ENCODE results near the gene AS3MT.
"Not testable (repeated sequence)": the region's sequence is repeated elsewhere in the genome, so short reads cannot be mapped to it uniquely, and the experiment has no call there.

Gene AS3MT

GRCh38 chr10:102831322-102832071 lies 37.8 kb upstream of the AS3MT start:
- TF ChIP-seq CTCF (IDR thresholded peaks at IDR 0.05; ENCODE audit: borderline replicate concordance, insufficient read depth, low read depth, low read length) = no peak
- H3K4me3 ChIP-seq (ENCODE audit: low read depth, low read length) = no peak overlapping the region

- TF ChIP-seq CTCF (IDR thresholded peaks at IDR 0.05; ENCODE audit: borderline replicate concordance, insufficient read depth, low read depth, low read length) = no peak
- no peak overlapping the region for H3K4me3 ChIP-seq (ENCODE audit: low read depth, low read length)
Measured at GRCh38 chr10:102832248-102832647, 37.0 kb upstream of the AS3MT start.

- no peak for TF ChIP-seq CTCF (IDR thresholded peaks at IDR 0.05; ENCODE audit: borderline replicate concordance, insufficient read depth, low read depth, low read length)
- no peak overlapping the region for H3K4me3 ChIP-seq (ENCODE audit: low read depth, low read length)
Measured at GRCh38 chr10:102832987-102833386, 36.3 kb upstream of the AS3MT start.

- no peak overlapping the region for H3K4me3 ChIP-seq (ENCODE audit: low read depth, low read length)
- TF ChIP-seq CTCF (IDR thresholded peaks at IDR 0.05; ENCODE audit: borderline replicate concordance, insufficient read depth, low read depth, low read length) = no peak
Measured at GRCh38 chr10:102834143-102834542, 35.1 kb upstream of the AS3MT start.

GRCh38 chr10:102835007-102835482 lies 34.2 kb upstream of the AS3MT start:
- no peak overlapping the region for H3K4me3 ChIP-seq (ENCODE audit: low read depth, low read length)
- peak; percentile 84 for TF ChIP-seq CTCF (IDR thresholded peaks at IDR 0.05; ENCODE audit: borderline replicate concordance, insufficient read depth, low read depth, low read length)

GRCh38 chr10:102837230-102837721 lies 32.0 kb upstream of the AS3MT start, which contains the start of gene CYP17A1:
CYP17A1 (minus strand) TSS chr10:102837413; CDS start chr10:102837361, 52 bp downstream.
- no peak within 1 kb of the TSS for H3K4me3 ChIP-seq (ENCODE audit: low read depth, low read length)

GRCh38 chr10:102838276-102838927 lies 30.9 kb upstream of the AS3MT start:
- H3K4me3 ChIP-seq (ENCODE audit: low read depth, low read length) = not testable (repeated sequence)

More at GRCh38 chr10:102837230-102837721, 32.0 kb upstream of the AS3MT start, which contains the start of gene CYP17A1:
- TF ChIP-seq CTCF (IDR thresholded peaks at IDR 0.05; ENCODE audit: borderline replicate concordance, insufficient read depth, low read depth, low read length) = no peak

All from GM12875 (cell line).